ENCODE measurements around the gene STK10. TPM values are rescaled to one million over a fixed set of nuclear protein-coding genes. Genes with fewer than 3 reads are reported as not detected.

STK10 gene
- total and polyA plus RNA-seq, 2 of the 8 experiments (the other 6 are each of a cell fraction or from before 2014, with no cell fraction given), result 10.5 to 21.4 TPM

- Histone ChIP-seq H3K9ac (replicated peaks in 1 of 4; ENCODE audit: extremely low read depth in 1 of 4, low read depth in 3 of 4, low read length in 3 of 4) (no peak overlapping the region), H3K18ac (ENCODE audit: extremely low read depth, low read length) (no peak overlapping the region), H2BK12ac (ENCODE audit: low read depth, low read length) (no peak overlapping the region), H2BK5ac (ENCODE audit: low read depth, low read length) (no peak overlapping the region), H2AK5ac (ENCODE audit: low read depth, low read length) (no peak overlapping the region), H3K14ac (ENCODE audit: insufficient read length) (no peak overlapping the region), H3K23ac (ENCODE audit: insufficient read length) (no peak overlapping the region), H3K4me2 (ENCODE audit: insufficient read depth in 1 of 2, low read depth in 2 of 2, low read length in 2 of 2) (no peak overlapping the region), H3K4ac (replicated peaks; ENCODE audit: insufficient read length, low read depth, low read length) (no peak overlapping the region), H3K36me3 (ENCODE audit: control insufficient read depth in 2 of 4, insufficient read depth in 4 of 4, low read length in 3 of 4) (peaks cover 0 to 2% (median 0%) of the 10 kb centered on the region in 4 experiments; a peak in 1 of 8 replicates), H4K5ac (ENCODE audit: insufficient read length, low read depth, low read length) (no peak overlapping the region), H3K23me2 (ENCODE audit: low read depth, low read length) (no peaks in the 10 kb centered on the region), H3K79me2 (ENCODE audit: control insufficient read depth in 1 of 2, insufficient read depth in 2 of 2, low read length in 2 of 2) (no peaks in the 10 kb centered on the region), H2BK15ac (ENCODE audit: low read length) (no peak overlapping the region), H3K79me1 (ENCODE audit: low read depth, low read length) (no peaks in the 10 kb centered on the region), H4K8ac (ENCODE audit: extremely low read depth, insufficient read depth, low read length) (no peak overlapping the region), H4K91ac (replicated peaks; ENCODE audit: insufficient read length, low read length) (no peak overlapping the region), H2BK120ac (replicated peaks; ENCODE audit: low read depth, low read length) (no peak overlapping the region), H3K9me3 (ENCODE audit: insufficient read depth in 2 of 2, low read depth in 1 of 2, low read length in 1 of 2) (no peaks in the 10 kb centered on the region), H3K4me3 (ENCODE audit: extremely low read depth in 1 of 4, insufficient read depth in 2 of 4, low read depth in 3 of 4, low read length in 4 of 4) (no peak overlapping the region), H4K20me1 (replicated peaks in 1 of 2; ENCODE audit: control insufficient read depth in 1 of 2, insufficient read depth in 2 of 2, low read length in 2 of 2) (peaks cover 2% of the 10 kb centered on the region in 2 experiments), H3K4me1 (replicated peaks in 1 of 4; ENCODE audit: control insufficient read depth in 3 of 4, insufficient read depth in 4 of 4, low read length in 3 of 4) (no peaks in the 10 kb centered on the region), H2BK20ac (ENCODE audit: low read length) (no peak overlapping the region), H2AFZ (ENCODE audit: low read length) (no peak overlapping the region), H3K56ac (replicated peaks; ENCODE audit: insufficient read length, low read depth, low read length) (no peak overlapping the region), H3K27ac (ENCODE audit: low read depth, low read length) (no peak overlapping the region), H3K27me3 (replicated peaks in 1 of 4; ENCODE audit: control insufficient read depth in 3 of 4, extremely low read depth in 1 of 4, insufficient read depth in 3 of 4, low read length in 3 of 4) (no peaks in the 10 kb centered on the region)
- DNase-seq (ENCODE audit: low read depth in 1 of 2, low spot score in 2 of 2) (no peak), FAIRE-seq (no peak)
- WGBS, 2 experiments (ENCODE audit: extremely low coverage in 1 of 2, insufficient coverage in 1 of 2, insufficient read length in 1 of 2, insufficient replicate concordance in 2 of 2, low coverage in 1 of 2, low lambda C conversion rate in 2 of 2, missing lambda C conversion rate in 1 of 2), result 87% methylated on average over 3 of the region's 3 CpGs; no CpG with 5 or more reads in 1 of the 2 experiments
- TF ChIP-seq EP300 (IDR thresholded peaks at IDR 0.05; ENCODE audit: borderline replicate concordance in 1 of 2, low read depth in 2 of 2, low read length in 2 of 2), result no peak
- TF ChIP-seq GTF2F1 (IDR thresholded peaks at IDR 0.05; ENCODE audit: borderline replicate concordance, low read depth, low read length), result no peak
- POLR2A ChIA-PET (ENCODE audit: partially characterized antibody), result interaction anchor here (1.1 to 1.7 kb wide), 2 partner anchors 46 to 47 kb away, joined by 3 read pairs; no protein-coding TSS in a partner anchor
- CTCF ChIA-PET (ENCODE audit: partially characterized antibody), result interaction anchor here (0.6 to 7.1 kb wide), 10 partner anchors 10 to 286 kb away, joined by 3 to 51 read pairs (median 6); no protein-coding TSS in a partner anchor
These were observed 132.0 kb downstream of the STK10 start for GRCh38 chr5:172055996-172056395.

Data from H1 (cell line).